Panc1 (cell line): Measurements from ENCODE around the gene ITGB5. TPM values are rescaled to one million over a fixed set of nuclear protein-coding genes. Genes with fewer than 3 reads are reported as not detected.

Source experiments
- ATAC-seq: fragments of 200-7000 bp; cut with Tn5 transposase; 2 replicates; pipeline ENCODE4 v1.9.1; 2020; ENCODE audit warnings: mild to moderate bottlenecking, moderate library complexity
- BruUV-seq: library from RNA; stranded (reverse); fragments of 400-500 nt; replicated peaks from 2 replicates; lab custom pipeline; 2021; lab: Mats Ljungman, UMichigan
- CTCF ChIA-PET: fragments of 300-600 bp; sonication (Branson Sonifier 250); formaldehyde crosslinking; loops from one replicate; lab custom pipeline; 2022; ENCODE audit warnings: antibody characterized with exemption; lab: Charles Lee
- POLR2A ChIA-PET: fragments of 300-600 bp; sonication (Branson Sonifier 250); formaldehyde crosslinking; loops from one replicate; lab custom pipeline; 2022; ENCODE audit warnings: antibody characterized with exemption; lab: Charles Lee
- DNase-seq: peaks from one replicate; pipeline ENCODE4 v3.0.0-alpha.2; 2010; ENCODE audit warnings: low read depth, low spot score
- H3K27ac ChIP-seq: 2 replicates; pipeline ENCODE4 v1.5.1; 2011; ENCODE audit warnings: mild to moderate bottlenecking, low read length, inconsistent platforms
- H3K27me3 ChIP-seq: fragments of 200-500 bp; sonication (Bioruptor generic); 2 replicates; pipeline ENCODE4 v1.6.0; 2014; ENCODE audit warnings: low read length, inconsistent platforms; ENCODE audit not compliant: control insufficient read depth, insufficient read depth
- H3K36me3 ChIP-seq: fragments of 200-500 bp; sonication (Bioruptor generic); 2 replicates; pipeline ENCODE4 v1.5.1; 2014; ENCODE audit warnings: inconsistent platforms, mild to moderate bottlenecking, low read length, moderate library complexity; ENCODE audit not compliant: control insufficient read depth, insufficient read depth
- H3K4me1 ChIP-seq: 2 replicates; pipeline ENCODE4 v1.5.1; 2011; ENCODE audit warnings: inconsistent platforms, mild to moderate bottlenecking, low read length, moderate library complexity; ENCODE audit not compliant: control insufficient read depth, insufficient read depth
- H3K4me3 ChIP-seq, 2 experiments: 2 replicates each; pipeline ENCODE4 v1.5.1; 2011 to 2012; ENCODE audit warnings: low read depth in 2 of 2, low read length in 2 of 2, mild to moderate bottlenecking in 2 of 2, inconsistent platforms in 1 of 2, moderate library complexity in 1 of 2
- H3K9me3 ChIP-seq: fragments of 200-500 bp; sonication (Bioruptor generic); 2 replicates; pipeline ENCODE4 v1.5.1; 2014; ENCODE audit warnings: low read depth, mild to moderate bottlenecking, inconsistent platforms, low read length, moderate library complexity; ENCODE audit not compliant: control insufficient read depth, insufficient read depth
- POLR2AphosphoS5 ChIP-seq: IDR thresholded peaks from 2 replicates; pipeline ENCODE4 v1.6.1; 2012; ENCODE audit warnings: mild to moderate bottlenecking, low read depth, low read length, moderate library complexity
- SIN3A ChIP-seq: IDR thresholded peaks from 2 replicates; pipeline ENCODE4 v1.6.1; 2012; ENCODE audit warnings: low read depth, mild to moderate bottlenecking, low read length, moderate library complexity, borderline replicate concordance; ENCODE audit not compliant: insufficient read depth
- TCF7L2 ChIP-seq: IDR thresholded peaks from 2 replicates; pipeline ENCODE4 v1.6.1; 2011; ENCODE audit warnings: mild to moderate bottlenecking, low read depth, low read length, inconsistent platforms
- in situ Hi-C: cut with HindIII; loops from 2 replicates; pipeline ENCODE4 v1.10.0; 2016; ENCODE audit warnings: low sequenced_read_pairs, low pct_unique_long_range_greater_than_20kb
- intact Hi-C: fragments of 100-400 bp; cut with micrococcal nuclease; formaldehyde crosslinking; loops from one replicate; pipeline ENCODE4 v1.10.0; 2022; ENCODE audit not compliant: unreplicated experiment
- total RNA-seq: library from RNA; stranded (reverse); gene quantifications from one replicate; pipeline ENCODE4 v1.2.1, GENCODE V29; 2021; ENCODE audit not compliant: unreplicated experiment
- TF ChIP-seq, protein P1 (sequence below): fragments of 450-650 bp; IDR thresholded peaks from 2 replicates; pipeline ENCODE4 v1.5.1; 2017; ENCODE audit warnings: mild to moderate bottlenecking
- TF ChIP-seq, protein P2 (sequence below), 2 experiments: IDR thresholded peaks; 2 replicates each; pipeline ENCODE4 v1.6.1; 2011 to 2012; ENCODE audit warnings: low read depth in 2 of 2, control low read depth in 1 of 2, low read length in 1 of 2, mild to moderate bottlenecking in 1 of 2, moderate library complexity in 1 of 2; ENCODE audit not compliant: insufficient read depth in 1 of 2

The ITGB5 gene
- total RNA-seq, 1 experiment from 2014 or later, result 446 TPM

DNA sequence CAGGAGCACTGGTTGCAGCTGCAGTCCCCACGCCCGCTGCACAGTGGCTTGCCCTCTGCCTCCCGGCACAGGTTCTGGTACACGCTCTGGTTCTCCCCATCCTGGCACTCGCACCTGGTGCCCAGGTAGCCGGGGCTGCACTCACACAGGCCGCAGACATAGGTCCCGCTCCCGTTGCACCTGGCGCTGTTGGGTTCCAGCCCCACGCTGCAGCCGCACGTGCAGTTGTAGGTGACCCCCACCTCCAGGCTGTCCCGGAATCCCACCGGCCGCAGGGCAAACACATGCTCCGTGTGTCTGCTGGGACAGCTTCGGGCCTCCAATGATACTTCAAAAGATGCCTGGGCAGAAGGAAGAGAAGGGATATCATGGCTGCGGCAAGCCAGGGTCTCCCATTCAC is 90.7 kb downstream of the ITGB5 start:
- POLR2A ChIA-PET, result no interaction called here
- TF ChIP-seq POLR2AphosphoS5, result no peak
- TF ChIP-seq, protein P1, sequence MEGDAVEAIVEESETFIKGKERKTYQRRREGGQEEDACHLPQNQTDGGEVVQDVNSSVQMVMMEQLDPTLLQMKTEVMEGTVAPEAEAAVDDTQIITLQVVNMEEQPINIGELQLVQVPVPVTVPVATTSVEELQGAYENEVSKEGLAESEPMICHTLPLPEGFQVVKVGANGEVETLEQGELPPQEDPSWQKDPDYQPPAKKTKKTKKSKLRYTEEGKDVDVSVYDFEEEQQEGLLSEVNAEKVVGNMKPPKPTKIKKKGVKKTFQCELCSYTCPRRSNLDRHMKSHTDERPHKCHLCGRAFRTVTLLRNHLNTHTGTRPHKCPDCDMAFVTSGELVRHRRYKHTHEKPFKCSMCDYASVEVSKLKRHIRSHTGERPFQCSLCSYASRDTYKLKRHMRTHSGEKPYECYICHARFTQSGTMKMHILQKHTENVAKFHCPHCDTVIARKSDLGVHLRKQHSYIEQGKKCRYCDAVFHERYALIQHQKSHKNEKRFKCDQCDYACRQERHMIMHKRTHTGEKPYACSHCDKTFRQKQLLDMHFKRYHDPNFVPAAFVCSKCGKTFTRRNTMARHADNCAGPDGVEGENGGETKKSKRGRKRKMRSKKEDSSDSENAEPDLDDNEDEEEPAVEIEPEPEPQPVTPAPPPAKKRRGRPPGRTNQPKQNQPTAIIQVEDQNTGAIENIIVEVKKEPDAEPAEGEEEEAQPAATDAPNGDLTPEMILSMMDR, result no peak
- no peak for TF ChIP-seq TCF7L2
- TF ChIP-seq, protein P2, sequence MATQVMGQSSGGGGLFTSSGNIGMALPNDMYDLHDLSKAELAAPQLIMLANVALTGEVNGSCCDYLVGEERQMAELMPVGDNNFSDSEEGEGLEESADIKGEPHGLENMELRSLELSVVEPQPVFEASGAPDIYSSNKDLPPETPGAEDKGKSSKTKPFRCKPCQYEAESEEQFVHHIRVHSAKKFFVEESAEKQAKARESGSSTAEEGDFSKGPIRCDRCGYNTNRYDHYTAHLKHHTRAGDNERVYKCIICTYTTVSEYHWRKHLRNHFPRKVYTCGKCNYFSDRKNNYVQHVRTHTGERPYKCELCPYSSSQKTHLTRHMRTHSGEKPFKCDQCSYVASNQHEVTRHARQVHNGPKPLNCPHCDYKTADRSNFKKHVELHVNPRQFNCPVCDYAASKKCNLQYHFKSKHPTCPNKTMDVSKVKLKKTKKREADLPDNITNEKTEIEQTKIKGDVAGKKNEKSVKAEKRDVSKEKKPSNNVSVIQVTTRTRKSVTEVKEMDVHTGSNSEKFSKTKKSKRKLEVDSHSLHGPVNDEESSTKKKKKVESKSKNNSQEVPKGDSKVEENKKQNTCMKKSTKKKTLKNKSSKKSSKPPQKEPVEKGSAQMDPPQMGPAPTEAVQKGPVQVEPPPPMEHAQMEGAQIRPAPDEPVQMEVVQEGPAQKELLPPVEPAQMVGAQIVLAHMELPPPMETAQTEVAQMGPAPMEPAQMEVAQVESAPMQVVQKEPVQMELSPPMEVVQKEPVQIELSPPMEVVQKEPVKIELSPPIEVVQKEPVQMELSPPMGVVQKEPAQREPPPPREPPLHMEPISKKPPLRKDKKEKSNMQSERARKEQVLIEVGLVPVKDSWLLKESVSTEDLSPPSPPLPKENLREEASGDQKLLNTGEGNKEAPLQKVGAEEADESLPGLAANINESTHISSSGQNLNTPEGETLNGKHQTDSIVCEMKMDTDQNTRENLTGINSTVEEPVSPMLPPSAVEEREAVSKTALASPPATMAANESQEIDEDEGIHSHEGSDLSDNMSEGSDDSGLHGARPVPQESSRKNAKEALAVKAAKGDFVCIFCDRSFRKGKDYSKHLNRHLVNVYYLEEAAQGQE (IDR thresholded peaks at IDR 0.05; ENCODE audit: insufficient read depth in 1 of 2, low read depth in 2 of 2, low read length in 1 of 2), result no peak
- TF ChIP-seq SIN3A, result no peak
- no peaks in the 10 kb centered on the region for H3K27me3 ChIP-seq
- no peak for ATAC-seq
- no peak overlapping the region for H3K4me3 ChIP-seq
- no peak overlapping the region for H3K27ac ChIP-seq
- no peak for DNase-seq
- 0 out of 2 replicates have a peak, but pooled peaks cover 7% of the 10 kb centered on the region for H3K36me3 ChIP-seq
- in situ Hi-C loops, result no loop called here
- intact Hi-C loops, result no loop called here
- H3K9me3 ChIP-seq, result no peaks in the 10 kb centered on the region
- CTCF ChIA-PET, result no interaction called here
- H3K4me1 ChIP-seq, result no peaks in the 10 kb centered on the region
- BruUV-seq, result no TSS peak

DNA sequence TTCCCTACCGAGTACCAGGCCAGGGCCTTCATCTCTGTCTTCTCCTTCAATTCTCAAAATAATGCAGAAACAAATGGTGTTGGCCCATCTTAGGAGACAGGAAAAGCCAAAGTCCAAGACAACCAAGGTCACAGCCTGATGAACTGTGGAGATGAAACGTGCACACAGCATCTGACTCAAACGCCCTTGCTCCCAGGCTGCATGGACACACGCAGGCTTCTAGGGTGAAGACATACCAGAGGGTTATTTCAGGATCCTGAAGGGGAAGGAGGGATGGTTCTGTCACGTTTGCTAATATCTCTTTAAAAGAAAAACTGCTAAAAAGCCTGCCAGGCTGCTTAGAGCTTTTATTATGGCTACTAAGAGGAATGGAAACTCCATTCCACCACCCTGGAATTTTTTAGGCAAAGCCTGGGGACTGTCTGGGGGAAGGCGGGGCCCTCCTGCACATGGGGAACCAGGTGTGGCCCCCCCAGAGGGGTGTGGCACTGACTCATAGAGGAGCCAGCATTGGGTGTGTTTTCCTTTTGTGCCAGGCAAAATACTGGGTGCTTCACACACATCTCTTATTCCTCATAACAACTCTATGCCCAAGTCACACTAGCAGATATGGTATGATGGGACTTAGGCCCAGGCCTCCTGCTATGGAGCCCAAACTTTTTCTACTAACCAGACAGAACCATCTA is 94.0 kb downstream of the ITGB5 start:
- in situ Hi-C loops (no loop called here), intact Hi-C loops (no loop called here)
- no TSS peak for BruUV-seq
- DNase-seq, result no peak
- ATAC-seq, result no peak
- Histone ChIP-seq H3K4me1 (no peaks in the 10 kb centered on the region), H3K27me3 (no peaks in the 10 kb centered on the region), H3K4me3 (no peak overlapping the region), H3K9me3 (no peaks in the 10 kb centered on the region), H3K36me3 (0 out of 2 replicates have a peak, but pooled peaks cover 7% of the 10 kb centered on the region), H3K27ac (no peak overlapping the region)
- ChIA-PET POLR2A (no interaction called here), CTCF (no interaction called here)
- TF ChIP-seq TCF7L2 (no peak), SIN3A (no peak), POLR2AphosphoS5 (no peak)
- TF ChIP-seq, protein P2 (IDR thresholded peaks at IDR 0.05; ENCODE audit: insufficient read depth in 1 of 2, low read depth in 2 of 2, low read length in 1 of 2), result no peak
- TF ChIP-seq, protein P1, result no peak
